BLaER1 treated with 17β-estradiol and CSF1 and Interleukin-3, amounts not matched to agents 10 nM and 100 nM (cell line): ENCODE measurements around the gene CFAP77.

Source experiments
- H3K27ac ChIP-seq, 11 experiments: shearing (Covaris generic); formaldehyde crosslinking; 2 replicates each; pipeline ENCODE4 v1.8.1; 2022
- H3K27me3 ChIP-seq, 11 experiments: shearing (Covaris generic); formaldehyde crosslinking; 2 replicates each; pipeline ENCODE4 v1.8.1; 2022
- H3K36me3 ChIP-seq, 11 experiments: shearing (Covaris generic); formaldehyde crosslinking; 2 replicates each; pipeline ENCODE4 v1.8.1; 2022
- H3K4me1 ChIP-seq, 10 experiments: shearing (Covaris generic); formaldehyde crosslinking; 2 replicates each; pipeline ENCODE4 v1.8.1; 2022
- H3K4me2 ChIP-seq, 11 experiments: shearing (Covaris generic); formaldehyde crosslinking; 2 replicates each; pipeline ENCODE4 v1.8.1; 2022
- H3K4me3 ChIP-seq, 10 experiments: shearing (Covaris generic); formaldehyde crosslinking; 2 replicates each; pipeline ENCODE4 v1.8.1; 2022
- H3K9ac ChIP-seq, 11 experiments: shearing (Covaris generic); formaldehyde crosslinking; 2 replicates each; pipeline ENCODE4 v1.8.1; 2022
- H3K9me3 ChIP-seq, 11 experiments: shearing (Covaris generic); formaldehyde crosslinking; replicated peaks in 1 of 11; 2 replicates each; pipeline ENCODE4 v1.8.1; 2022
- H4K20me1 ChIP-seq, 11 experiments: shearing (Covaris generic); formaldehyde crosslinking; 2 replicates each; pipeline ENCODE4 v1.8.1; 2022
- Cebpa-rat ChIP-seq, 11 experiments: shearing (Covaris generic); IDR thresholded peaks; 2 replicates each; pipeline ENCODE4 v1.8.1; 2022

Gene CFAP77

DNA sequence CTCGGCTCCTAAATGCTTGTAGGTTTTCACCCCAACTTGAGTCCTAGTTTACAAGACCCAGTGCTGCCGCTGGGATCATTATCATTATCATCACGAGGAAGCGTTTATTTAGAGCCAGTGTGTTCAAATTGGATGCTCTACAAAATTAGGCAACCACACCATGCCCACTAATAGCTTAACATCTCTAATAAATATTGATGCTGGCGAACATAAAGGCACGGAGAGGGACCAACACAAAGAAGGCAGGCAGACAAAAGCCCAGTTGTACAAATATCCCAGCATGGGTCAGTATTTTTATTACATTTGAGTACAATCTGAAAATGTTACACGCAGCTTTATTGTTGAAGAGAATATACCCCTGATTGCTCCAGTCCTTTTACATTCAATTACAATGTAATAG lies 4.7 kb downstream of the CFAP77 start:
- H3K9ac ChIP-seq, result no peak overlapping the region
- no peak for TF ChIP-seq Cebpa-rat (IDR thresholded peaks at IDR 0.05)
- H3K4me1 ChIP-seq, result peaks cover 16 to 38% (median 25%) of the 10 kb centered on the region in 10 experiments
- no peaks in the 10 kb centered on the region for H3K36me3 ChIP-seq
- H3K4me3 ChIP-seq, result no peak overlapping the region
- H3K4me2 ChIP-seq, result no peak overlapping the region
- H3K9me3 ChIP-seq, result no peaks in the 10 kb centered on the region
- peaks cover 0 to 14% (median 8%) of the 10 kb centered on the region in 11 experiments; a peak in 11 of 22 replicates for H4K20me1 ChIP-seq
- H3K27me3 ChIP-seq, result peaks cover 13 to 30% (median 23%) of the 10 kb centered on the region in 11 experiments
- no peak overlapping the region for H3K27ac ChIP-seq

- Histone ChIP-seq H3K4me3 (no peak overlapping the region), H4K20me1 (peaks cover 0 to 13% (median 7%) of the 10 kb centered on the region in 11 experiments; a peak in 11 of 22 replicates), H3K9ac (no peak overlapping the region), H3K27ac (no peak overlapping the region), H3K4me2 (no peak overlapping the region), H3K27me3 (peaks cover 8 to 26% (median 18%) of the 10 kb centered on the region in 11 experiments), H3K4me1 (peaks cover 14 to 35% (median 20%) of the 10 kb centered on the region in 10 experiments), H3K9me3 (no peaks in the 10 kb centered on the region), H3K36me3 (no peaks in the 10 kb centered on the region)
- TF ChIP-seq Cebpa-rat (IDR thresholded peaks at IDR 0.05), result no peak
These were observed 5.2 kb downstream of the CFAP77 start for GRCh38 chr9:132415181-132415580.

- Histone ChIP-seq H4K20me1 (no peaks in the 10 kb centered on the region), H3K27ac (no peak overlapping the region), H3K4me1 (peaks cover 0 to 15% (median 3%) of the 10 kb centered on the region in 10 experiments; a peak in 8 of 20 replicates), H3K4me3 (no peak overlapping the region), H3K9ac (no peak overlapping the region), H3K4me2 (peak overlapping the region in 6 of 11 experiments; percentile 3 to 48 (median 34); a peak in 7 of 22 replicates), H3K9me3 (no peaks in the 10 kb centered on the region), H3K27me3 (peaks cover 0 to 11% (median 5%) of the 10 kb centered on the region in 11 experiments; a peak in 5 of 22 replicates), H3K36me3 (no peaks in the 10 kb centered on the region)
- no peak for TF ChIP-seq Cebpa-rat (IDR thresholded peaks at IDR 0.05)
These were observed 8.8 kb downstream of the CFAP77 start for GRCh38 chr9:132418726-132419363.

DNA sequence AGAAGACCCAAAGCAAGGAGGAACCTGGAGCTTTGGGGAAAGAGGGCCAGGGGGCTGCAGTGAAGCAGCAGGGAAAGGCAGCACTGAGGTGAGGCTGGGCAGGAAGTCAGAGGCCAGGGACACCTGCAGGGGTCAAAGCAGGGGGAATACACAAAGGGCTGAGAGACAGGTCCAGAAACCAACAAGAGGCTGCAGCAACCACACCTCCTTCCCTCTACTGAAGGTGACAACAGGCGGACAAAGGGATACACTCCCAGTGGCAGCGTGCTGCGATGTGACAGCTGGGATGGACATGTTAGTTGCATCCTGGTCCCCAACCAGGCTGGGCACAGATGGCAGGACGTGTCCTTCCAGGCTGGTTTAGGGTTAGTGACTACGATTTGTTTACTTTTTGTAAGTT lies 12.6 kb downstream of the CFAP77 start:
- no peak overlapping the region for H3K4me3 ChIP-seq
- H3K27me3 ChIP-seq, result no peaks in the 10 kb centered on the region

DNA sequence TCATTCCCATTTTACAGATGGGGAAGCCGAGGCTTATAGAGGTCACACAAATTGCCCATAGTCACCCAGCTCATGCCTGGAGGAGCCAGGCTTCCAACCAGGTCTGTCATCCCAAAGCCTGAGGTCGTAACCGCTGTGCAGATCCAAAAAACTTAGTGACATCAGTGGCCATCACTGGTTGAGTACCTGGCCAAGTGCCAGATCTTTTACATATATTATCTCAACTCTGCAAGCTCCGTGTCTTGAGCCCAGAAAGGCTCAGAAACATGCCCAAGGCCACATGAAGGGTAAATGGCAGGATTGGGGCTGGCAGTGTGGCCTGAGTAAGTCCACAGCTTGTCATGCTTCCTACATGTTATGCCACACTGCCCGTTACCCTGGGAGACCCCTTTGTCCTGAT lies 13.5 kb downstream of the CFAP77 start:
- Histone ChIP-seq H3K36me3 (no peaks in the 10 kb centered on the region), H3K4me2 (no peak overlapping the region), H3K27me3 (no peaks in the 10 kb centered on the region), H4K20me1 (no peaks in the 10 kb centered on the region), H3K4me1 (peaks cover 0 to 8% (median 3%) of the 10 kb centered on the region in 10 experiments; a peak in 8 of 20 replicates), H3K9me3 (no peaks in the 10 kb centered on the region), H3K27ac (no peak overlapping the region), H3K4me3 (no peak overlapping the region), H3K9ac (no peak overlapping the region)
- no peak for TF ChIP-seq Cebpa-rat (IDR thresholded peaks at IDR 0.05)

More for the DNA sequence above, 12.6 kb downstream of the CFAP77 start:
- no peaks in the 10 kb centered on the region for H3K36me3 ChIP-seq
- H3K4me1 ChIP-seq, result peaks cover 0 to 15% (median 3%) of the 10 kb centered on the region in 10 experiments; a peak in 8 of 20 replicates
- no peak for TF ChIP-seq Cebpa-rat (IDR thresholded peaks at IDR 0.05)
- H4K20me1 ChIP-seq, result no peaks in the 10 kb centered on the region
- no peak overlapping the region for H3K9ac ChIP-seq
- no peak overlapping the region for H3K4me2 ChIP-seq
- no peaks in the 10 kb centered on the region for H3K9me3 ChIP-seq
- no peak overlapping the region for H3K27ac ChIP-seq

DNA sequence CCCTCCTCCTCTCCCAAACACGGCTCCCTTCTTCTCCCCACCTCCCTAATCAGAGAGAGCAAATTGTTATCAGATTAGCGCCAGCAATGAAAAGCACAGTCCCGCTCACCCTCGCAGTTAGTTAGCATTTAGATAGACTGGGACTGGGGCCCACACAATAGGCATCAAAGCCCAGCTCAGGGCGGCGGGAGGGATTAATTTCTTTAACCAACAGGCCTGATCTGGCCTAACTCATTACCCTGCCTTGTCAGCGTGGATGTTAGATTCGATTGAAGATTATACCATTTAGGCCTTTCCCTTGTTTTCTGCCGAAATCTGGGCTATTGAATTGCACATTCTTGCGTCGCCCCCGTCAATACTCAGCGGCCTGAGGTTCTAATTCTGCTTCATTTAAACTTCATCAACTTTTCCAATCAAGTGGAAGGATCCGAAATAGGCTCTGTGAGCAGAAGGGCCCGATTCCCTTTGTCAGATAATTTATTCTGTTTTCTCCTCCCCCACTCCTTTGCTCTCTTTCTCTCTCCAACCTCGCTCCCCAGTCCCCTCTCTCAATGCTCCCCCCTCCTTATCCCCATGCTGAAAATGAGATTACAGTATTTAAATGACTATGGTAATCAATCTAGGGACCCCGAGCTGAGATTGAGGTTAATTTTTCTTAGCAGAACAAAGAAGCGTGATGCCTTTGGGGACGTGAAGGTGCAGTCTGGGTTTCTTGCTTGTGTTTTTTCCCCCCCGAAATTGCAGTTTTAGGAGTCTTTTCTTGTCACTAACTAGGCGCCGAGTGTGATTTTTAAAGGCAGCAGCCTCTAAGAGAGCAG lies 15.1 kb downstream of the CFAP77 start:
- no peak overlapping the region; a peak in 1 of 22 replicates for H3K9ac ChIP-seq

GRCh38 chr9:132425675-132426062 lies 15.7 kb downstream of the CFAP77 start:
- H3K4me1 ChIP-seq, result peaks cover 7 to 20% (median 12%) of the 10 kb centered on the region in 10 experiments; a peak in 19 of 20 replicates
- H3K4me2 ChIP-seq, result no peak overlapping the region
- no peaks in the 10 kb centered on the region for H3K27me3 ChIP-seq

More for the DNA sequence above, 15.1 kb downstream of the CFAP77 start:
- Histone ChIP-seq H4K20me1 (no peaks in the 10 kb centered on the region), H3K4me2 (no peak overlapping the region), H3K4me1 (peaks cover under 1 to 14% (median 6%) of the 10 kb centered on the region in 10 experiments; a peak in 18 of 20 replicates), H3K9me3 (no peaks in the 10 kb centered on the region), H3K36me3 (no peaks in the 10 kb centered on the region), H3K27ac (no peak overlapping the region), H3K27me3 (no peaks in the 10 kb centered on the region), H3K4me3 (no peak overlapping the region)
- TF ChIP-seq Cebpa-rat (IDR thresholded peaks at IDR 0.05), result no peak

GRCh38 chr9:132426639-132427414 lies 16.8 kb downstream of the CFAP77 start:
- no peak for TF ChIP-seq Cebpa-rat (IDR thresholded peaks at IDR 0.05)
- Histone ChIP-seq H3K9me3 (0 out of 22 replicates have a peak, but pooled peaks cover 0 to 3% (median 0%) of the 10 kb centered on the region in 11 experiments), H3K27me3 (no peaks in the 10 kb centered on the region)

More at GRCh38 chr9:132425675-132426062, 15.7 kb downstream of the CFAP77 start:
- H3K36me3 ChIP-seq, result no peaks in the 10 kb centered on the region
- no peak overlapping the region for H3K9ac ChIP-seq
- H3K9me3 ChIP-seq, result no peaks in the 10 kb centered on the region
- H3K27ac ChIP-seq, result no peak overlapping the region
- TF ChIP-seq Cebpa-rat (IDR thresholded peaks at IDR 0.05), result no peak
- H3K4me3 ChIP-seq, result no peak overlapping the region
- H4K20me1 ChIP-seq, result no peaks in the 10 kb centered on the region

More at GRCh38 chr9:132426639-132427414, 16.8 kb downstream of the CFAP77 start:
- Histone ChIP-seq H3K9ac (no peak overlapping the region), H3K4me1 (peaks cover 11 to 31% (median 20%) of the 10 kb centered on the region in 10 experiments; a peak in 19 of 20 replicates), H3K4me3 (no peak overlapping the region), H3K36me3 (no peaks in the 10 kb centered on the region), H4K20me1 (no peaks in the 10 kb centered on the region), H3K4me2 (no peak overlapping the region), H3K27ac (no peak overlapping the region)
